Measurements from ENCODE around the gene KLK4.

DNA sequence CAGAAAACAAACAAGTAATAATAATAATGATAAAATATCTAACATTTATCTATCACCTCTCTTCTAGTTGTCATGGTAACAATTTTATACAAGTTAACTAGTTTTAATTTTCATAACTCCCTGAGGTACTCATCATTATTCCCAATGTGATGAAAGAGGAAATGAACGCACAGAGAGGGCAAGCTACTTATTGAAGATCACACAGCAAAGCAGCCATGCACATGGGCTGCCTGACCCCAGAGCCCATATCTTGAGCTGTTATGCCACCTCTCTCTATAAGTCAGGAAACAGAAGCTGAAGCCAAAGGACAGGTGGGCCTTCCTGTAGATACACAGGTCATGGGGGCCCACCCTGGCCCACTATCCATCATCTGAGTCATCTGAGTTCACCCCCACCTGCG lies 4.9 kb upstream of the KLK4 start:
- TF ChIP-seq, protein P1, sequence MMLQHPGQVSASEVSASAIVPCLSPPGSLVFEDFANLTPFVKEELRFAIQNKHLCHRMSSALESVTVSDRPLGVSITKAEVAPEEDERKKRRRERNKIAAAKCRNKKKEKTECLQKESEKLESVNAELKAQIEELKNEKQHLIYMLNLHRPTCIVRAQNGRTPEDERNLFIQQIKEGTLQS (IDR thresholded peaks at IDR 0.05) = no peak
- TF ChIP-seq, protein P2, sequence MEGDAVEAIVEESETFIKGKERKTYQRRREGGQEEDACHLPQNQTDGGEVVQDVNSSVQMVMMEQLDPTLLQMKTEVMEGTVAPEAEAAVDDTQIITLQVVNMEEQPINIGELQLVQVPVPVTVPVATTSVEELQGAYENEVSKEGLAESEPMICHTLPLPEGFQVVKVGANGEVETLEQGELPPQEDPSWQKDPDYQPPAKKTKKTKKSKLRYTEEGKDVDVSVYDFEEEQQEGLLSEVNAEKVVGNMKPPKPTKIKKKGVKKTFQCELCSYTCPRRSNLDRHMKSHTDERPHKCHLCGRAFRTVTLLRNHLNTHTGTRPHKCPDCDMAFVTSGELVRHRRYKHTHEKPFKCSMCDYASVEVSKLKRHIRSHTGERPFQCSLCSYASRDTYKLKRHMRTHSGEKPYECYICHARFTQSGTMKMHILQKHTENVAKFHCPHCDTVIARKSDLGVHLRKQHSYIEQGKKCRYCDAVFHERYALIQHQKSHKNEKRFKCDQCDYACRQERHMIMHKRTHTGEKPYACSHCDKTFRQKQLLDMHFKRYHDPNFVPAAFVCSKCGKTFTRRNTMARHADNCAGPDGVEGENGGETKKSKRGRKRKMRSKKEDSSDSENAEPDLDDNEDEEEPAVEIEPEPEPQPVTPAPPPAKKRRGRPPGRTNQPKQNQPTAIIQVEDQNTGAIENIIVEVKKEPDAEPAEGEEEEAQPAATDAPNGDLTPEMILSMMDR (IDR thresholded peaks at IDR 0.05 in 2 of 3, conservative IDR thresholded peaks at IDR 0.05 in 1 of 3; ENCODE audit: borderline replicate concordance in 1 of 3, insufficient read depth in 1 of 3, low read depth in 2 of 3, low read length in 2 of 3) = no peak
